HCT116 (cell line): ENCODE results near the gene MEAK7. TPM values are rescaled to one million over a fixed set of nuclear protein-coding genes. Genes with fewer than 3 reads are reported as not detected.

Experiments
- total RNA-seq: library from RNA; stranded (reverse); gene quantifications from one replicate; pipeline ENCODE4 v1.2.1, GENCODE V29; 2021; ENCODE audit not compliant: unreplicated experiment

Gene MEAK7
- total RNA-seq, 1 experiment from 2014 or later, result 32.2 TPM

Other genes starting within 250 kb of the MEAK7 start
- gene WFDC1, start 209.8 kb downstream of the MEAK7 start, total RNA-seq, result 0.42 TPM
- gene ATP2C2, start 136.1 kb downstream of the MEAK7 start, total RNA-seq, result 20.3 TPM
- gene COTL1, start 113.4 kb upstream of the MEAK7 start, total RNA-seq, result 276 TPM
- 79.0 TPM for gene KLHL36, start 143.9 kb upstream of the MEAK7 start, total RNA-seq
- 175 TPM for gene USP10, start 195.3 kb upstream of the MEAK7 start, total RNA-seq